Loucy (cell line): ENCODE results near the gene PDZD7.

ENCODE experiments used
- H2AFZ ChIP-seq: fragments of 200-600 bp; sonication (generic); 2 replicates; pipeline ENCODE4 v1.6.0; 2016; ENCODE audit warnings: antibody characterized with exemption, mild to moderate bottlenecking, low read length, moderate library complexity
- H3F3A ChIP-seq: fragments of 200-600 bp; 2 replicates; pipeline ENCODE4 v1.6.0; 2016; ENCODE audit warnings: antibody characterized with exemption, low read depth, mild to moderate bottlenecking
- H3K27me3 ChIP-seq: fragments of 200-600 bp; sonication (generic); 2 replicates; pipeline ENCODE4 v1.6.1; 2014; ENCODE audit warnings: low read length, mild to moderate bottlenecking; ENCODE audit not compliant: insufficient read depth, poor library complexity, severe bottlenecking
- H3K36me3 ChIP-seq: fragments of 200-600 bp; sonication (generic); 2 replicates; pipeline ENCODE4 v1.6.1; 2016; ENCODE audit warnings: low read length; ENCODE audit not compliant: insufficient read depth
- H3K4me1 ChIP-seq: fragments of 200-600 bp; sonication (generic); 2 replicates; pipeline ENCODE4 v1.5.1; 2014; ENCODE audit warnings: low read length, mild to moderate bottlenecking; ENCODE audit not compliant: insufficient read depth, poor library complexity, severe bottlenecking
- H3K4me2 ChIP-seq: fragments of 200-600 bp; sonication (generic); 2 replicates; pipeline ENCODE4 v1.6.0; 2014; ENCODE audit warnings: antibody characterized with exemption, low read length, low read depth, mild to moderate bottlenecking; ENCODE audit not compliant: poor library complexity, severe bottlenecking
- H3K4me3 ChIP-seq: fragments of 200-600 bp; sonication (generic); 2 replicates; pipeline ENCODE4 v1.5.1; 2014; ENCODE audit warnings: low read length, mild to moderate bottlenecking, mixed read lengths; ENCODE audit not compliant: poor library complexity, severe bottlenecking
- H3K79me2 ChIP-seq: fragments of 200-600 bp; sonication (generic); 2 replicates; pipeline ENCODE4 v1.6.1; 2014; ENCODE audit warnings: low read length; ENCODE audit not compliant: insufficient read depth
- H3K9ac ChIP-seq: fragments of 200-600 bp; sonication (generic); 2 replicates; pipeline ENCODE4 v1.6.0; 2014; ENCODE audit warnings: mild to moderate bottlenecking, low read depth, low read length, moderate library complexity; ENCODE audit not compliant: poor library complexity, severe bottlenecking
- H3K9me2 ChIP-seq: fragments of 200-600 bp; sonication (generic); replicated peaks from 2 replicates; pipeline ENCODE4 v1.6.1; 2016; ENCODE audit warnings: low read depth, low read length, mixed read lengths
- H3K9me3 ChIP-seq: fragments of 200-600 bp; sonication (generic); 2 replicates; pipeline ENCODE4 v1.6.1; 2014; ENCODE audit warnings: mild to moderate bottlenecking, antibody characterized with exemption, low read length, low read depth; ENCODE audit not compliant: insufficient read depth
- H4K20me1 ChIP-seq: fragments of 200-600 bp; sonication (generic); 2 replicates; pipeline ENCODE4 v1.6.0; 2014; ENCODE audit warnings: antibody characterized with exemption, low read length, mild to moderate bottlenecking; ENCODE audit not compliant: insufficient read depth, poor library complexity, severe bottlenecking
- CTCF ChIP-seq: fragments of 200-600 bp; sonication (generic); conservative IDR thresholded peaks from 2 replicates; pipeline ENCODE4 v1.5.1; 2014; ENCODE audit warnings: mild to moderate bottlenecking, antibody characterized with exemption, low read length
- EZH2phosphoT487 ChIP-seq: fragments of 200-600 bp; IDR thresholded peaks from 2 replicates; pipeline ENCODE4 v1.6.1; 2018; ENCODE audit warnings: antibody characterized with exemption, mild to moderate bottlenecking, moderate library complexity, borderline replicate concordance

Gene PDZD7

GRCh38 chr10:100980311-100980710 lies 50.6 kb downstream of the PDZD7 start:
- Histone ChIP-seq H3K4me1 (peaks cover 1% of the 10 kb centered on the region), H3F3A (no peaks in the 10 kb centered on the region), H3K9ac (no peak overlapping the region), H4K20me1 (no peaks in the 10 kb centered on the region), H3K4me2 (no peak overlapping the region), H2AFZ (no peak overlapping the region), H3K9me3 (no peaks in the 10 kb centered on the region), H3K4me3 (no peak overlapping the region), H3K9me2 (no peaks in the 10 kb centered on the region), H3K27me3 (no peaks in the 10 kb centered on the region), H3K36me3 (no peaks in the 10 kb centered on the region), H3K79me2 (0 out of 2 replicates have a peak, but pooled peaks cover under 1% of the 10 kb centered on the region)
- no peak for TF ChIP-seq EZH2phosphoT487
- no peak for TF ChIP-seq CTCF

GRCh38 chr10:100979791-100980272 lies 51.1 kb downstream of the PDZD7 start:
- Histone ChIP-seq H3K36me3 (no peaks in the 10 kb centered on the region), H4K20me1 (no peaks in the 10 kb centered on the region), H3K9me2 (no peaks in the 10 kb centered on the region), H3K79me2 (no peaks in the 10 kb centered on the region), H3K27me3 (no peaks in the 10 kb centered on the region), H2AFZ (no peak overlapping the region), H3K9me3 (no peaks in the 10 kb centered on the region), H3K4me3 (no peak overlapping the region), H3K4me2 (no peak overlapping the region), H3K4me1 (no peaks in the 10 kb centered on the region), H3K9ac (no peak overlapping the region), H3F3A (no peaks in the 10 kb centered on the region)
- TF ChIP-seq EZH2phosphoT487 = no peak
- TF ChIP-seq CTCF = no peak

GRCh38 chr10:100978901-100979195 lies 52.1 kb downstream of the PDZD7 start:
- Histone ChIP-seq H3F3A (no peaks in the 10 kb centered on the region), H3K9me2 (no peaks in the 10 kb centered on the region), H3K27me3 (no peaks in the 10 kb centered on the region), H3K4me1 (no peaks in the 10 kb centered on the region), H3K4me3 (no peak overlapping the region), H4K20me1 (no peaks in the 10 kb centered on the region), H3K79me2 (no peaks in the 10 kb centered on the region), H3K36me3 (no peaks in the 10 kb centered on the region), H3K9ac (no peak overlapping the region), H3K4me2 (no peak overlapping the region), H3K9me3 (no peaks in the 10 kb centered on the region), H2AFZ (no peak overlapping the region)
- TF ChIP-seq CTCF = no peak
- no peak for TF ChIP-seq EZH2phosphoT487
